ENCODE results near the gene DCC.

Gene DCC

GRCh38 chr18:52339891-52340371 lies at the start of gene DCC:
Gene DCC, plus strand, starts transcription at chr18:52340197. Its CDS starts 591 bp downstream, at chr18:52340788.
- peak; percentile 44 for DNase-seq

GRCh38 chr18:52310651-52311050 lies 29.3 kb upstream of the DCC start:
- no peak for DNase-seq

- no peak for DNase-seq
Observed at GRCh38 chr18:52311331-52311730, 28.7 kb upstream of the DCC start.

DNA sequence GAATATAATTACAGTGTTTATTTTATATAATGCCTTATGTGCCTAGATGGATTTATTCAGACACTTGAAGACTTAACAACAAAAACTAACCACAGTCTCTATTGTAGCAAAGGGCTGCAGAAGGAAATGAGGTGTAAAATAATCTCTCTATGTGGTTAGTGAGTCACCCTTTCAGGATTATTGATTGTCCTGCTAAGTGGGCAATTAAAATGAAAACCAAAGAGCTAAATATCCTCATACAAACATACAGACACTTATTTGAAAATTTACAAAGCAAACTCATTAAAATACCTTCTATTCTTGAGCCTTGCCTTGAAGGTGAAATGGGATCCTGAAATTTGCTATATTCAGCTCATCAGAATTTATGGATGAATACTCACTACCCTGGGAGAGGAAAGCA lies 27.7 kb upstream of the DCC start:
- DNase-seq: peak; percentile 100

DNA sequence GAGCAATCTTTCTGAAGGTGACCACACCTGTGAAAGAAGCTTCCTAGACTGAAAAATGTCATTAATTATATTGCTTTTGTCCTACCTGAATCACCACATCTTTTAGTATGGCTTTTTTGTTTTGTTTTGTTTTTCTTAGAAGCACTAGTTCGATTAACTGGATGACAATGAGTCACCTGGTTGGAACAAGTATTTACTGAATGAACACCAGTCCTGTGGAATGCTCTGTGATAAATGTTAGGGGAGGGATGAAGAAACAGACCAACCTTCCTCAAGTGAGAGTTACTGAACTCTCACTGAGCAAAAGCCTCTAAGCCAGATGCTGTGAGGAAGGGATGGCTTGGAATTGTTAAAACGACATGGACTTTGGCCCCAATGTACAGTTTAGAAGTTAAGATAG lies 26.8 kb upstream of the DCC start:
- no peak for DNase-seq

GRCh38 chr18:52319424-52319983 lies 20.5 kb upstream of the DCC start:
- DNase-seq: no peak

DNA sequence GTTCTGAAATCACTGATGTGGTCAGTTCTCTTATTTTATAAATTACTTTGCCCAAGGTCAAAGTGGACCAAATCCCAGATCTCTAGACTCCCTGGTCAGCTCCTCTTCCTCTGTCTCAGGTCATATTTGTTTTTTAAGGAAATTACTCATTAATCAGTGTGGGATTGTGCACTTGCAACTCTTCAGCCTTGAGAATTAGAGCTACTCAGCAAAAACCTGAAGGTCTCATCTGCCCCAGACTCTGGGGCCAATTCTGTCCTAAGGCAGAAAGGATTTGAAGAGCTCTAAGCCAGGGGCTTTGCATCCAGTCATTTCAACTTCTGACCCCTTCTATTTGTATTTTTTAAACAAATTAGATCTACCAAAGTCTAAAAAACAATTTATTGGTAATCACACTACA lies 17.7 kb upstream of the DCC start:
- DNase-seq: no peak

DNA sequence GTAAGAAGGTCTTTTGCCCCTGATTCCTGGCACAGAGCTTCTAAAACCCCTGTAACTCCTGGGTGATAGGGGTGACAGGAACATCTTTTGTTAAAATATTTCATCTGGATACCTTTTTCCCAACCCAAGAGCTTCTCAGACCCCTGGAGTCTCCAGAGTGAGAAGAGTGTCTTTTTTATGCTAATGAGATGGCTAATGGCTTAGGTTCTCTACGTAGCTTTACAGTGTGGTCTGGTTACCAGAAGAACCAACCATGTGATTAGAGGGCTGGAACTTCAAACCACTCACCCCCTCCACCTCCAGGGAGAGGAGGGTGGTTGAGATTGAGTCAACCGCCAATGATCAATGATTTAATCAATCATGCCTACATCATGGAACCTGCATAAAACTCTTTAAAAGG lies 16.2 kb upstream of the DCC start:
- DNase-seq: no peak

DNA sequence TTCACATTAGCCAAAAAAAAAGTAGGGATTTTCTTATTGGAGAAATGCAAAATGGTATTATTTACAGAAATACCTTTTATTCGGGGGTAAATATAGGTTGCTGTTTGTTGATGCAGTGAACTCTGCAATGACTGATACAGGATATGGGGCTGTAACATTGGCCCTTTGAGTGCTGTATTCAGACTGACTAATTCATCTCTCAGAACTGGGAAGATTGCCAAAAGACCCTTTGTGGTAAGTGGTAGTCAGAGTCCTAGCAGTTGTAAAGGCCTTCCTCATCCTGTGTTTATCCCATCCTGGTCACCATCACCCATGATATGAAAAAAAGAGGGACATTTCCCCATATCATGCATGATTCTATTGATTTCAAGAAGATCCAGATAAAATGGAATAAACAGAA lies 14.0 kb upstream of the DCC start:
- peak; percentile 20 for DNase-seq

GRCh38 chr18:52333860-52334259 lies 6.1 kb upstream of the DCC start:
- DNase-seq: no peak

DNA sequence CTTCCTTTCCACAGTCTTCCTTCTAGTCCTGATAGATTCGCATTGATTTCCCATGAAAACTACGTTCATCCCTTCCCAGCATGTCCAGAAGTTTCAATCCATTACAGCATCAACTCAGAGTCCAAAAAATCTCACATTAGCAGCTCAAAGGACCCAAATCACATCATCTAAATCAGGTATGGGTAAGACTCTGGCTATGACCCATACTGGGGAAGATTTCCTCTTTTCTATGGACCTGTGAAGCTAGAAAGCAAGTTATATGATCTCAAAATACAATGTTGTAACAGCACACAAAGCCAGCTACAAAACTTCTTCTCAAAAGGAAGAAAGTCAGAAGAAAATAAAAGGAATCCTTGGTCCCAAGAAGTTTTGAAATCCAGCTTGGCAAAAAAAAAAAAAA lies 5.7 kb upstream of the DCC start:
- no peak for DNase-seq

DNA sequence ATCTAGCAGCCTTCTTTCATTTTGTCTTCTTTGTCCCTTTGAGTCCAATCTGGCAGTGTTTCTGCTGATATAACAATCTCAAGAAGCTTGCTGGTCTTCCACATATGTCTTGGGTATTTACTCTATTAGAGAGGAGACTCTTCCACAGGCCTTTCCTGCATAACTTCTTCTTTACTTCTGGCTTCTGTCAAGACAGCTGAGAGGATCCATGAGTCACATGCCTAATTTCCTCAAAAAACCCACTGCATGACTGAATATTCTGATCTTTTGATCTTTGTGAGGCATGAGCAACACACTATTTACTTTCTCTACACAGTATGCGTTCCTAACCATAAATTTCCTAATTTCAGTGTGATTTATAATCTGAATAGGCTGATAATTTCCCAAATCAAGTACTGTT lies 5.1 kb upstream of the DCC start:
- DNase-seq: no peak

- DNase-seq: no peak
Observed at GRCh38 chr18:52337276-52337675, 2.7 kb upstream of the DCC start.

DNA sequence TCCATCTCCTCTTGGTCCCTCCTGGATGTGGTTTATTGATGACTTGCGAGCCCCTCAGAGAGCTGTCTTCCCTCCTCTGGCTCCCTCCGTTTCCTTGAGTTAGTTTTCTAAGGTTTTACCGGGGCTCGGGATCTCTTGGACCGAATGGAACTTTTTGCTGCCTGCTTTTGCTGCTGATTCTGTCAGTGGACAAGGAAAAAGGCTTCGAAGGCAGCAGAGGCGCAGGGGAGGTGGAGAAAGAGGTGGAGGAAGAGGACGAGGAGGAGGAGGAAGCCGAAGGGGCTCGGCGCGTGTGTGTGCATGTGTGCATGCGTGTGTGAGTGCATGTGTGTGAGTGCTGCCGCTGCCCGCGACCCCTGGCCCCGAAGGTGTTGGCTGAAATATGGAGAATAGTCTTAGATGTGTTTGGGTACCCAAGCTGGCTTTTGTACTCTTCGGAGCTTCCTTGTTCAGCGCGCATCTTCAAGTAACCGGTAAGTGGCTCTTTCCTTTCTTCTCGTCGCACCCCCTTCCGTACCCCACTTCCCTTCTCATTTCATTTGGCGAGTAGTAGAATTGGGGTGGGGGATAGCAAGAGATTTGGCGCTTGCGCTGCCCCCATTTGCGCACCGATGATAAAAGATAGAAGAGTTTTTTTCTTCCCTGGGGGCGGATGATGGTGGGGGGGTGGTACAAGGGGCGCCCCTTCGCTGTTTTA lies 557 bp downstream of the DCC start:
- peak; percentile 27 for DNase-seq

DNA sequence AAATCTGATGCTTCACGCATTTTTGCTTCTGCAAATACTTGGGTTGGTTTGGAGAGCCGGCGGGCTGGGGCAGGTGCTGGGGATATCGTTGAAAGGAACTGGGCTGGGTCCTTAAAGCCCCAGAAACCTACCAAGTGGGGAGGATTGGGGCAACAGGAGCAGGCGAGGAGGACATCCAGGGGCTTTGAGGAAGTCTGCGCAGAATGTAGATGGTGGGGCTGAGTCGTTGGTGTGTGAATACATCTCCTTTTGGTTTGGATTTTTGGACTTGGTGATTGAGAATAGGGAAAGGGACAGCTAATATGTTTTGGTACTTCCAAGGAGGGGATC lies 1.1 kb downstream of the DCC start:
- DNase-seq: no peak

- no peak for DNase-seq
Observed at GRCh38 chr18:52341608-52342381, 1.8 kb downstream of the DCC start.

- no peak for DNase-seq
Observed at GRCh38 chr18:52342456-52342855, 2.5 kb downstream of the DCC start.

DNA sequence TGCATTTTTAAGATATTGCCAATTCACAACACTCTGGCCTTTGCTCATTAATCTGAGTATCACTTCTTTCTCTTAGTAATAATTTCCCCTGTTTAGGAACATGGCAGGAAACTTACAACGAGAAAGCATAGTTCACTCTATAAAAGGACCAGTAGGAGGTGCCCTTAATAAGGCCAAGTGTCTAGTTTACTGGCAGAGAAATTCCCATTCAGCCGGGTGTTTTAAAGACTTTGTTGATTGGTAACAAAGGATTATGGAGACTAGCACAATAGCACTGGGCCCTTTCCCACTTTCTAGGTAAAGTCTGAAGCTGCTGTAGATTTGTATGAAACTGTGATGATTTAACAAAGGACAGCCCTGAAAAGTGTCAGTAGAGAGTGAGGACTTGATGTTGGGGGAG lies 3.1 kb downstream of the DCC start:
- no peak for DNase-seq

DNA sequence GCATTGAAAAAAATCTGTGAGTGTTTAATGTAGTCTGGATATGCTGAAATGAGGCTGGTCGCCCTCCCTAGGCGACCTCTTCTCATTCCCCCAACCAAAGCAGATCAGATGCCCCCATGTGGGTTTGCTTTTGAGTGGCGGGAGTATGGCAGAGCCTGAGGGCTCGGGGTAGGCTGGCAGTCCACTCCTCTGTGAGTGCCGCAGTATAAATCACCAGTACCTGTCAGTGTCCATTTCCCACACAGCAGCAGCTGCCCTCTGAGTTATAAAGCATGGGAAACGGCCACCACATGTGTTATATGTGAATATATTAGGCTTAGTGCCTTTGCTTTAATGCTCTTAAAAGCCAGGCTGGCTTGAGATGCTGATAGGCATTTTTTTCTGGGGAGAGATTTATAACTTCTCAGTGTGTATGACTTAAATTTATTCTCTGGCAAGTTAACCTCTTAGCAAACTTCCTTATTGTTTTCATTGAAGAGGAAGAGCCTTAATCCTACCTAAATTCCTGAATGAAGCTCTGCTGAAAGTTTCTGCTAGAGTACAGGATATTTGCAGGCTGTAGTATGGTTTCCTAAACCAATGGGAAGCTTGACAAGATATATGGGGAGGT lies 3.8 kb downstream of the DCC start:
- DNase-seq: peak; percentile 12

DNA sequence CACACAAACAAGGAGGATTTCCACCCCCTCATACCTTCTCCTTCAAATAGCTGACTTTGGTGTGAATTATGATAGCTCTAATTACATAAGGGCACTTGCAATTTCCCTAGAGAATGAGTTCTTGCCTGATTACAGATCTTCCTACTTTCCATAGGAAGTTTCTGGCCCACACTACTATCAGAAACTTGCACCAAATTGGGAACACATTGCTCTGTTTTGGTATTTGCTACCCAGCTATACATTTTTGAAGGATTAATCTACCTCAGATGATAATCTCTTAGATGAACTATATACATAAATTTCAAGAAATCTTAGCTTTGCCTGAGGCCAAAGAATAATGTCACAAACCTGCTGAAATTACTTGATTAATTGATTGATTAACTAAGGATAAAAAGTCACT lies 4.9 kb downstream of the DCC start:
- DNase-seq: no peak

GRCh38 chr18:52345428-52345827 lies 5.4 kb downstream of the DCC start:
- no peak for DNase-seq

- DNase-seq: no peak
Observed at GRCh38 chr18:52348209-52348608, 8.2 kb downstream of the DCC start.

GRCh38 chr18:52349498-52349897 lies 9.5 kb downstream of the DCC start:
- DNase-seq: no peak

DNA sequence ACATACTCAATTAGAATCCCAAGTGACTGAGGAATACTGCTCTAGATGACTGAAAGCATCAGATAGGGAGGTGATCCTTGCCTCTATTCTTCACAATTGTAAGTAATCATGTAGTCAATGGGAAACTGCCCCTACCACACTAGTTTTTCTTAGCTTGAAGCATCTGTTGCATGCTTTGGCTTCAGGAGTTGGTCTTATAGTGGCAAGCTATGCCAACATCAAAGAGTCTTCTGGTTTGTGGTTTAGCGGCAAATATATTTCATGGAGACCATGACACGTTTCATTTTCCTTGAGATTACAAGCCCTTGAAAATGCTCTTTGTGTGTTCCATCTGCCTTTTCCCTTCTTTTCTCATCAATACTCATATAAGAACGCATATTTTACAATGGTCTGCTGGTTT lies 12.9 kb downstream of the DCC start:
- DNase-seq: no peak

Measured in NCI-H1417 treated with DMSO at 0.1 percent for 48 hours (cell line).